Stimulated activated CD4-positive, alpha-beta T cell treated with anti-CD3 and anti-CD28 coated beads, Interleukin-12 subunit alpha, Interleukin-12 subunit beta, amount 100 ng/mL, for 48 hours (primary cell): Measurements from ENCODE around the gene DAND5.

Experiments used
- DNase-seq, 3 donors: peaks; one replicate each; pipeline ENCODE4 v3.0.0-alpha.2; 2020; ENCODE audit warnings: low read depth in 2 of 3, low spot score in 1 of 3

DAND5 gene

DNA sequence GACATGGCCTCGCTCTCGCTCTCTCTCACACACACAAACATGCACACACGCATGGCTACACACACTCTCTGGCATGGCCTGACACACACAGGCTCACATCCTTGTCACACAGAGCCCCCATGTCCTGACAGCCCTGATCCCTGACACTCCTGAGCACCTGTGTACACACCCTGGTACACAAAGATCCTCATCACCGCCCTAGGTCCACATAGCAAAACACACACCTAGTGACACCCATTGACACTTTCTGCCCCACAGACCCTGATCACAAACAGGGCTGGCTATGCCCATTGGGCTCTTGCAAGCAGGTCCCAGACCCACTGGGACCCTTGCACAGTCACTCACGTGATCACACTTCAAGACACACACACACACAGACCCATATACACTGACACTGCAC lies 21.9 kb downstream of the DAND5 start:
- no peak for DNase-seq

DNA sequence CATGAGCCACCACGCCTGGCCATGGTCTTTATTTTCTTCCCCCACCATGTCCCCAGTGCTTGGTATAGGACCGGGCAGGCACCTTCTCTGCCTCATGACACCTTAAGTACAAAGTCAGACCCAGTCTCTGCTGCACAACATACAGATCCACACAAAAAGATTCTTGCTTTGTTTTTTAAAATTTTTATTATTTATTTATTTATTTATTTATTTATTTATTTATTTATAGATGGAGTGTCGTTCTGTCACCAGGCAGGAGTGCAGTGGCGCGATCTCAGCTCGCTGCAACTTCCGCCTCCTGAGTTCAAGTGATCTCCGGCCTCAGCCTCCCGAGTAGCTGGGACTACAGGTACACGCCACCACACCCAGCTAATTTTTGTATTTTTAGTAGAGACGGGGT lies 23.4 kb downstream of the DAND5 start:
- DNase-seq = no peak

DNA sequence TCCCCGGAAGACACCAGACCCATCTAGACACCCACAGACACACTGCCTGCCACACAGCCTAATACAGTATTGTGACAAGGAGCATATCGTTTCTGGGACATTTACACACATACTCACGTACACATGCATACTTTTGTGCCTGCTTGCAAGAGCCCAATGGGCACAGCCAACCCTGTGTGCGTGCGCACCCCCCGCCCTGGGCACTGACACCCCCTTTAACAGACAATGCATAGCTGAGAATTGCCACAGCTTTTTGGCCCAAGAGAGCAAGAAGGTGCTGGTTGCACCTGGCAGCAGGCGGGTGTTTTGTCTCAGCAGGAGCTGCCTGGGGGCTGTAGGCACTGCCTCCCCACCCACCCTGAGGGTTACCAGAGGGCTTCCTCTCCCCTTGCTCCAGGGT lies 24.2 kb downstream of the DAND5 start:
- no peak for DNase-seq

DNA sequence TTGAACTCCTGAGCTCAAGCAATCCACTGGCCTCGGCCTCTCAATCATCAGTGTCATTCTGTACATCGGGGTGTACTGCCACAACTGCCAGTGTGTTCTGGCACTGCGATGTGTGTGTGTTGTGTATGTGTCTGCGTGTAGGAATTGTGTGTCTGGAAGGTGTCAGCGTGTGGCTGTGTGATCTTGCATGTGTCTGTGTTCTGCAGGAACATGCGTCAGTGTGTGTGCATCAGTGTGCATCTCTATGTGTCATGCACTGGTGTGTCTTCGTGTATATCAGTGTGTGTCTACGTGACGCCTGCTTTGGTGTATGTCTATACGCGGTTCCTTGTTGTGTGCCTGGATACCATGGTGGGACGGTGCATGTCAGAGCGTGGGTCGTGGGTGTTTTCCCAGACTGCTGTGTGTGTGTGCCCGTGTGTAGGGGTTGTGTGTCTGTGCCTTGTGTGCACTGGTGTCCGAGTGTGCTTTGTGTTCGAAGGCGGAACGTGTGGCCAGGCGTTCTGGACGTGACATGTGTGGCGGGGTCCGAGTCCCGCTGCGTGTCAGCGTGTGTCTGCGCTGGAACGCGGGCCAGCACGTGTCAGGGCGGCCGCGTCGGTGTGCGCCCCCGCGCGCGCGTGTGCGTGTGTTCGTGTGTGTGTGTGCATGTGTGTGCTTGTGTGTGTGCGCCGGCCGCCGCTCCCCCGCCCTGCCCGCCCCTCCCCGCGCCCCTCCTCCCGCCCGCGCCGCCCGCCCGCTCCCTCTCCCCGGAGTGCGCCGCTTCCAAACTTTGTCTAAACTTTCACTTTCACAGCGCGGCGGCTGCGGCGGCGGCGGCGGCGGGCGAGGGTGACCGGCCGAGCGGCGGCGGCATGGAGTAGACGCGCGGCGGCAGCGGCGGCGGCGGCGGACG lies 25.6 kb downstream of the DAND5 start, which contains the start of gene NFIX:
Gene NFIX (plus strand): TSS at position 775 of the 895 bp plus-strand sequence. CDS start 363 bp downstream, outside the sequence.
- peak in 1 of 3 donors; percentile 35 for DNase-seq

DNA sequence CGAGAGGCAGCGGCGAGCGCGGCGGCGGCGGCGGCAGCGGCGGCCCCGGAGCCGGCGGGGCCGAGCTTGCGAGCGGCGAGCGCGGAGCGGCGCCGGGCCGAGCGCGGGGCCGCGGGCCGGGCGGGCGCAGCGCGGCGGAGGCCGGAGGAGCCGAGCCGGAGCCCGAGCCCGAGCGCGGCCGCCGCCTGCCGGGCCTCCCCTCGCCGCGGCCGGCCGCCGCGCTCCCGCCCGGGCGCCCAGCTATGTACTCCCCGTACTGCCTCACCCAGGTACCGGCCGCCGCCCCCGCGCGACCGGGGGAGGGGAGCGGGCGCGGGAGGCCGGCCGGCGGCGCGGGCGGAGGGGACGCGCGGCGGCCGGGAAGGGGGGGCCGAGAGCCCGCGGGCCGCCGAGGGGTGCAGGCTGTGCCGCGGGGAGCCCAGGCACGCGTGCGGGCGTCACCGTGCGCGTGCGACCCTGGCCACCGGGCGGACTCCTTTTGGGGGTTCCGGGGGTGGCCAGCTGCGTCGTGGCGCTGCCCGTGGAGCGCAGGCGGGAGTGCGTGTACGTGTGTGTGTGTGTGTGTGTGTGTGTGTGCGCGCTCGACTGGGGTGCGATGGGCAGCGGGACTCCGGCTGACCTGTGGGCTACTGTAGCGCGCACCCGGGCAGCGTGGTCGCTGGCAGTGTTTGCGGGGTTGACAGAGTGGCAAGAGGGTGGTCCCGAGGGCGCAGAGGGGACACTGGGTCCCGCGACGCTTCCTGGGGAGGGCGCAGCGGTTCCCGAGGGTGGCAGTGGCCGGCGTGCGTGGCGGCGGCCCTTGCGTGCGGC lies 26.4 kb downstream of the DAND5 start:
- no peak for DNase-seq

DNA sequence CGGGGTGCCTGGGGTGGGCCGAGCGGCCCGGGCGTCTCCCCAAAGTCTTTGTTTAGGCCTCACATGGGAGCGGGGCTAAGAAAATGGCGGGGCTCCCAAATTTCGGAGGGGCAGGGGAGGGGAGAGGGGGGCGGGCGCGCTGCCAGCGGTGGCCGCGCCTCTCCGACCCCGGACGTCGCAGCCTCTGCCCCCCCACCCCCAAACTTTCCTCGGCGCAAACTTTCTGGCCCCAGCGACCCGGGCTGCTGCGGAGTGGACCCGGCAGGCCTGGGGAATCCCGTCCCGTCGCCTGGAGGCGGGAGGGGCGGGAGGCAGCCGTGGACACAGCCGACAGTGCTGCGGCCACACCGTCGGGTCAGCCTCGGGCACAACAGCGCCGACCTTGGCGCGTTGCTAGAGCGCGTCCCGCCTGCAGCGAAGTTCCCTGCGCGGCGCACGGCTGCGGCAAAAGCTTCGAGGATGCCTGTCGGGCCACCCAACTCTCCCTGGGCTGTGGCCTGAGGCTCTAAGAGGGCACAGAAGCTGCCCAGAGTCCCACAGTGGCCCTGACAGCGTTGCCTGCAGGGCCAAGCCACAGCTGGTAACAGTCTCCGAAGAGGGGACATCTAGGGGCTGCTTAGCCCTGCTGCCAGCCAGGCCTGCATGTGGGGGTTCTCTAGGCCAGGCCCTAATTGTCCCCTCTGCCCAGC lies 27.2 kb downstream of the DAND5 start:
- no peak for DNase-seq

DNA sequence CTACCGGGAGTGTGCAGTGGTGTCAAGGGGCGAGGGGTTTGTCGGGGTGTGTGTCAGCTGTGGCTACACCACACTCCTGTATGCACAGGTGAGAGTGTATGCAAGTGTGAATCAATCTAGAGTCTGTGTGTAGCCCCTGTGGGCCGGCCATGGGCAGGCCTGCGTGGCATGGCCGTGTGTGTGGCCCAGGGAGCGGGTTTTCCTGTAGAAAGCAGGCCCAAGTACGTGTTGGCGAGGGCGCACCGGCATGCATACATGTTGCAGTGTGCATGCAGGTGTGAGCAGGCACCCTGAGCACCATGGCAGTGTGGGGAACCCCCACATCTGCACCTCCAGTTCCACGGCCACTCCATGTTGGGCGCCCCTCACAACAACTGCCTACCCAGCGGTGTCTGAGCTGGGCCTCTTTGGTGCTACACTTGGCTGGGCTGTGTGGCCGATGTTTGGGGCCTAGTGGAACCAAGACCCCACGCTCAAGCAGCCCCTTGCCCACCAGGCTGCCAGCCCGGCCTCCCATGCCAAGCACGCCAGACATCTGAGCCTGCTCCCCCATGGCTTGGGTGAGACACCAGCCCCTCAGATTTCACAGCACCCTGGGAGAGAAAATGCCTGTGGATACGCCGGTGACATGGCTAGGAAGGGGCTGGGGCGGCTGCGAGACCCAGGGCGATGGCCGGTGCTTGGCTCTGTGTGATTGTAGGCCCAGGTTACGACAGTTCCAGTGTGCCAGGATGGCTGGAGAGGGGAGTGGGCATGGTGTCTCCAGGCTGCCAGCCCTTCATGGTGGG lies 28.0 kb downstream of the DAND5 start:
- DNase-seq = no peak

DNA sequence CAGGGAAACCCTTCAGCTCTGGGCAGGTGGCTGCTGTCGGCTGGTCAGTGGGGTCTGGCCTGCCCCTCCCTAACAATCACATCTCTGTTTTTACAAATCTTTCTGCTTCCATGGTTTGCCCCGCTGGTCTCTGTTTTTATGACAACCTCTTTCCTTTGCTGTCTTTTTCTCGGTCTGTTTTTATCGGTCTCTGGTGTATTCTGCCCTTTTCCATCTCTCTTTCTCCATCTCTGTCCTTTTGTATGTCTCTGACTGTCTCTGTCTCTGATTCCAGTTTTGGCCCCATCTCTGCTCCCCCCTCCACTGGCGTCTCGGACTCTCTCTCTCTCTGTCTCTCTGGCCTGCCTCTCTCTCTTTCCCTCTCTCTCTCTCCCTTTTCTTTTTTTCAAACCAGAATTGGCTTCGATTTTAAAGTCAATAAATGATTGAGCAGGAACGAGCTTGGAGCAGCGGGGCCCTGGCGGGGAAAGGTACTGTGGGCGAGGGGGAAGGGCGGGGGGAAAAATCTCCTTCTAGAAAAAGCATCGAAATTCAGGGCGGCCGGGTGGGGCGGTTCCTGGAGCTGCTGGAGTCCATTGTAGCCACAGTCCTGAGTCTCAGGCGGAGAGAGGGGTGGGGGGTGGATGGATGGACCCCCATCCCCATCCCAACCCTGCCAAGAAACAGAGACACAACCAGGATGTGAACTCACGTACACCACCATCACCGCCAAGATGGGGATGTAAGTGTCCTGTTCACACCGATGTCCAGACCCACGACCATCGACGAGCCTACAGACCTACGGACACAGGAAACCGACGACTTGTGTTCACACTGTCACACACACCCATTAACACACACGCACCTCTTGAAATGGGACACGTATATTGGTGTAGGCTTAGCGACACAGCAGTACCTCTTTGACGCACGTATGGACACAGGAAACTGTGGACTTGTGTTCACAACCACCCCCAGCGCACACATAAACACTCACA lies 28.9 kb downstream of the DAND5 start:
- no peak for DNase-seq

DNA sequence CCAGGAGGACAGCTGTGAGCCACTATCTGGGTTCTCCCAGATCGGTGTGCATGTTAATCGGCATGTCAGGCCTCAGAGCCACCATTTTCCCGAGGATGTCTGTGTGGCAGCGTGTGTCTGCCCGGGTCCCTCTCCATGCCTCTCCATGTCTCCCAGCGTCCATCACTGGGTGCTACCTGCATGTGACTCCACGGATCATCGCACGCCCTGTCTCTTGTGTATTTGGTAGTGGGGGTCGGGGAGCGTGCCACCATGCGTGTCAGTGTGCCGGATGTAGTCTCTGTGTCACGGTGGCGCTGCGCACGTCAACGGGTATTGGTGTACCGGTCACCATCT lies 31.8 kb downstream of the DAND5 start:
- DNase-seq = no peak

DNA sequence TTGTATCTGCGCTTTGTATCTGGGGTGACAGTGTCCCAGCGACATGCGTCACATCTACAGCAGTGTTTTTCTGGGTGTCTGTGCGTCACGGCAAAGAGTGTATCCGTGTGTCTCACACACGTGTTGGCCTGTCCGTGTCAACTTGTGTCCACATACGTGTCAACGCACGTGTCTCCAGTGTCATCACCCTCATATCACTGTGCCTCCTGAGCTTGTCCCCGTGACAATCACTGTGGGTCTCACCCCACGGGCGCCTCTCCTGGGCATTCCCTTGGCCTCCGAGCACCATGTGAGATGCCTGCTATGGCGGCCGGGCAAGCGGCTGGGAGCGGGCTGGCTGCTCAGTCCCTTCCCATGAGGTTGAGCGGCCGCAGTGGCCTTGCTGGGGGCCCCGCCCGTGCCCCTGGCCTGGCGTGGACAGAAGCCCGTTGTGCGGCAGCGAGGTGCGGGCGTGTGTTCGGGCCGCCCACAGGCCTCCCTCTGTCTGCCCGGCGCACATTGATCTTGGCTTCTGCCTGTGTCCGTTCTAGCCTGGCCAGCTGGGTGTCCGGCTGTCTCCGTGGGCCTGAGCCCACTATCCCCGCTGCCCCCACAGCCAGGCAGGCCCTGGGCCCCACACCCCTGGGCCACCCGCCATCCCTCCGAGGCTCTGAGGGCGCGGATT lies 32.3 kb downstream of the DAND5 start:
- DNase-seq = no peak

DNA sequence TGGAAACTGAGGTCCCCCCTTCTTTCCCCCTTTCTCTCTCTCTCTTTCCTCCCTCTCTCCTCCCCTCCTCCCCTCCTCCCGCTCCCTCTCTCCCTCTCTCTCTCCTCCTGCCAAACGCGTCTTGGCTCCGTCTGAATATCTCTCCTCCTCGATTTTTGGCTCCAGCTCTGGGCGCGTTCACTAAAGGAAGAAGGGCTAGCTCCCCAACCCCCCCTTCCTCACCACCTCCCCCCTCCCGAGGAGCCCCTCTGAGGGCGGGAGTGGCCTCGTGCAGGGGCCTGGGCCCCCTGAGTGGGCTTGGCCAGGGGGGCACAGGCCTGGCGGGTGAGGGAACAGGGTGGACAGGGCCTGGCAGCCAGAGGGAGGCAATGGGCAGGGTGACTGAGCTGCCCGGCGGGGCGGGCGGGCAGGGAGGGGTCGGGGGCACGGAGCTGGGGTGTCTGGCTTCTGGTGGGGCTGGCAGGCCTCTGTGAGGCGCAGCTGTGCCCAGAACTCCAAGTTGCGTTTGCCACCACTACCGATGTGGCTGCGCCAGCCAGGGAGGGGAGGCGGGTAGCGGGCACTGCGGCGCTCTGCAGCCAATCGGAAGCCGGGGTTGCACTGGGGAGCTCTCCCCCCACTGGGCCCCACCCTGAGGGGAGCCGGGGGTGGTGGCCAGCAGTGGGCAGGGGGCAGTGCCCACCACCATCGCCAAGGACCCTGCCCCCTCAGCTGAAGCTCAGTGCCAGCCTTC lies 33.0 kb downstream of the DAND5 start:
- no peak for DNase-seq

DNA sequence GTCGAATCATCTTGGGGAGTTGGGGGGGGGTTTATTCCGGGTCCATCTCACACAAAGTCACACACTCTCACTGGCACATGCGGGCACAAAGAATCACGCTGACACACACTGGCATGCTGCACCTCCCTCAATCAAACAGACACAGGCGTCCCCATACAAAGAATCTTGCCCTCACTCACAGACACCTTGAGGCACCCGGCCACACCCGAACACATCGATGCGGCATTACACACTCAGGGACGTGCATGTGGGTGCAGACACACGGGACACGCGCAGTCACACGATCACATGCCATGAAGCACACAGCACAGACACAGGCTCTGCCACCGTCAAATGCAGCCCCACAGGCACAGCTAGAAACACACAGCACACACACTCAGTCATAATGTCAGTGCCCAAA lies 33.7 kb downstream of the DAND5 start:
- DNase-seq = no peak

DNA sequence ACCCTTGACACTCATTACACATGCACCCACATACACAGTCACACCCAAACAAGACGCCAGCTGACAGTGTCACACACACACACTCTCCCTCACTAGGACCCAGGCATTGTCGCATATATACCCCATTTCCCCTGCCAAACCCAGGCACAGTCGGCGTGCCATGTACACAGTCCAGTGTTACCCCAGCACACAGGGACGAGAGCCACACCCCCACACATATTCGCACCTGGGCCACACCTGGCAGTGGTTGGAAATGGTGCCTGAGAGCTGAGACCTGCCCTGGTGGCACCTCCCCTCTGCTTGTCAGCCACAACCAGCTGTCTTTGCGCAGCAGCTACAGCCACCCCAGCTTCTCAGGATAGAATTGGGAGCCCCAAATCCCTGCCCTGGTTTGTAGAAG lies 34.9 kb downstream of the DAND5 start:
- DNase-seq = no peak

DNA sequence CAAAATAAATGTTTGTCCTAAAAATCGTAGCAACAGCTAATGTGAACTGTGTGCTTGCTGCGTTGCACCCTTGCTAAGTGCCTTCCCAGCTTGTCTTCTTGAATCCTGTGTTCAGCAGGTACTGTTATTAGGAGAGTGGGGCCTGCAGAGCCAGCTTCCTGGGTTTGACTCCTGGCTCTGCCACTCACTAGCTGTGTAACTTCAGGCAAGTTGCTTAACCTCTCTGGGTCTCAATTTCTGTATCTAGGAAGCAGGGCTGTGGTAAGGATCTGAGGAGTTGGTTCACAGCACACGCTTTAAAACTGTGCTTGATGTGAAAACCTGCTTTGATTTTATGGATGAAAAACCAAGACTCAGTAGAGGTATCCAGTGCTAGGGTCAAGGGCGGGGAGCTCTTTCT lies 35.9 kb downstream of the DAND5 start:
- no peak for DNase-seq

DNA sequence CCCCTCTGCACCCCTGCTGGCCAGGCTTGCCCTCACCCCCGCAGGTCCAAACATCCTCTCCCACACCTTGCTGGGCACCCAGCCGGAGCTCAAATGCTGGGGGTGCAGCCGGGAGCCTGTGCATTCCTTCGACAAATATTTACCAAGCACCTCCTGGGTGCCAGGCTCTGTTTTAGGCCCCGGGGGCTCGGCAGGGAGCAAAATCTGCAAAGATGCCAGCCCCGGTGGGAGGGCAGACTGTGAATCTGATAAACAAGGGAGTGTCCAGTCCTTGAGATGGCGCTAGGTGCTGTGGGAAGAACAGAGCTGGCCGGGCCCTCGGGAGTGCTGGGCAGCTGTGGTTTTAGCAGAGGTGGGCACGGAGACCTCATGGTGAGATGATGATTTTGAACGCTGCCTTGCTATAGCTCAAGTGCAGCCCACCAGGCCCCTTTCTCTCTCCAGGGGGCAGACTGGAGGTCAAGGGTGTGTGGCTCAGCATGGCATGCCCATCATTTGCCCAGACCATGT lies 36.5 kb downstream of the DAND5 start:
- DNase-seq = no peak

DNA sequence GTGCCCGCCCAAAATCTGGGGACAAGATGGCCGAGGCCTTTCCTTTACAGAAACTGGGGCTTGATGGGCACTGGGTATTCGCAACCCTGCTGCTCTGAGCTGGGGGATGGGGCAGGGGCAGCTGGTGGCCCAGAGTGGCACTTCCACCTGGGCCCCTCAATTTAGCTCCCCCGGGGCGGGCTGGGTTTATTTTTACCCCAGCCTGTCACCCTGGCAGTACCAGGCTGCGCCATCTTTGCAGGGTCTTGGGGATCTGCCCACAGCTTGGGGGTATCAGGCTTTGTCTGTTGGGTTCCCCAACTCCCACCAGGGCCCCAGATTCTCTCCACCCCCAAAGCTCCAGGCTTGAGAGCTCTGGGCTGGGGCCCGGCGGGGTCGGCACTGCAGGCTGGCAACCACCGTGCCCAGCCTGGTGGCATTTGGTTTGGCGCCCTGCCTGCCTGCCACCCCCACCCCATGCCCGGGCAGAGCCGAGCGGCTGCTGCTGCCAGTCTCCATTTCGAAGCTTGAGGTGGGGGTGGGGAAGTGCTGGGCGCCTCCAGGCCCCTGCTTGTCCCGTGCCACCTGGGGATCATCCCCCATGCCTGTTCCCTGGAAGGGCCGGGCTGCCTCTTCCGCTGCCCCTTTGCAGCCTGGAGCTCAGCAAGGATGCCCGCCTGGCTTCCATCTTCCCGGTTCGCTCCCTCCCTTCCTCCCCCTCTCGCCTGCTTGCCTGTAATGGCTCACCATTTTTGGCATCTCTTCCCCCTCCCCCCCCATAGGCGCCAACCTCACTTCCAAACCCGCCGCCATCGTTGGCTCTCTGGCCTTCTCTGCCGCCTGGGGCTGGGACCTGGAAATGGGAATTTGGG lies 37.3 kb downstream of the DAND5 start:
- DNase-seq = no peak

DNA sequence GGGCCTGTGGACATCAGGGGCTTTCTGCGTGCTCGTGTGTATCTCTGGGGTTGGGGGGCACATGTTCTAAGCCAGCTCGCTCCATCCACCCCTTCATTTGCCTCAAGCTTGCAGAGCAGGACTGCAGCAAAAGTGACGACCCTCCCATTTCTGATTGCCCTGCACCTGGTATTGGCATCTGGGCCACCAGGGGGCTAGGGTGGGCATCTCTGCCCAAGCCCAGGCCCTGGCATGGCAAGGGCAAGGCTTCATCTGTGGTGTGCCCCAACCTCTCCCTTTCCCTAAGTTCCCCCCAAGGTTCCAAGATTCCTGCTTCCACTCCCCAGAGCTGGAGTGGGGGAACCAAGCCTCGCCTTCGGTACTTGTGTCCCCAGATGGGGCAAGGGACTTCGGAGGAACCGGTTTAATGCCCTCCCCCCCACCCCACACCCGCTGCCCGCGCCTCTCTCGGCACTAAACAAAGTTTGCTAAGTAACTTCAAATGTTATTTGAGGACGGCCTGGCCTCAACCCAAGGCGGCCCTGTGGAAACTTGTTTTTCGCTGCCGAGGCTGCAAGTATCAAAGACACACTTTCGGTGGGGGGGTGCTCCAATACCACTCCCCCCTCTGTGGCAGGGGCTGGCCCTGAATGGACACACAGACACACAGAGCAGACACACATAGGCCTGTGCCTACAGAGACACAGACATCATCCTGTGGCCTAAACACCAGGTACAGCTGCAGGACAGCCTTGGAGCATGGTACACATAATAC lies 38.1 kb downstream of the DAND5 start:
- DNase-seq = no peak
